Thyroid gland (tissue), 4 donors: ENCODE data around the gene PSEN2. TPM values are rescaled to one million over a fixed set of nuclear protein-coding genes. Genes with fewer than 3 reads are reported as not detected.

Experiments used
- DNase-seq, 2 donors: peaks; one replicate each; pipeline ENCODE4 v3.0.0-alpha.2; 2019
- H3K27ac ChIP-seq, 3 donors: fragments of 200-600 bp; sonication (generic); 1 replicate in 2 of 3; 2 replicates in 1 of 3; pipeline ENCODE4 v1.5.1; 2016 to 2019; ENCODE audit warnings: mild to moderate bottlenecking in 1 of 3, moderate library complexity in 1 of 3
- H3K27me3 ChIP-seq: fragments of 200-600 bp; sonication (generic); one replicate; pipeline ENCODE4 v1.5.1; 2019
- H3K36me3 ChIP-seq, 2 donors: fragments of 200-600 bp; sonication (generic); one replicate each; pipeline ENCODE4 v1.5.1; 2016 to 2019
- H3K4me1 ChIP-seq, 2 donors: fragments of 200-600 bp; sonication (generic); one replicate each; pipeline ENCODE4 v1.5.1; 2017 to 2019
- H3K4me3 ChIP-seq, 3 donors: fragments of 200-600 bp; sonication (generic); replicated peaks in 1 of 3; 1 replicate in 2 of 3; 2 replicates in 1 of 3; pipeline ENCODE4 v1.5.1; 2016; ENCODE audit warnings: mild to moderate bottlenecking in 1 of 3
- H3K9me3 ChIP-seq: fragments of 200-600 bp; sonication (generic); one replicate; pipeline ENCODE4 v1.5.1; 2017
- POLR2A ChIP-seq, 2 donors: fragments of 450-650 bp; IDR thresholded peaks; one replicate each; pipeline ENCODE4 v1.6.1; 2017; ENCODE audit warnings: antibody characterized with exemption in 2 of 2, mild to moderate bottlenecking in 2 of 2, moderate library complexity in 1 of 2
- WGBS, 2 donors: methylation state at CpG; one replicate each; pipeline ENCODE4 v1.1.5; 2017; 5-methylcytosine and 5-hydroxymethylcytosine counted together
- intact Hi-C: fragments of 100-400 bp; cut with DNase I; formaldehyde crosslinking; loops from one replicate; pipeline ENCODE4 v1.15.1; 2023
- total RNA-seq, 4 donors: library from RNA; depleted of rRNA; stranded (reverse); fragments of >200 nt; gene quantifications; one replicate each; pipeline ENCODE4 v1.2.3, GENCODE V29; 2016
- TF ChIP-seq, protein P1 (sequence below), 6 experiments: fragments of 200-600 bp in 3 of 6; fragments of 450-650 bp in 3 of 6; sonication (generic) in 3 of 6; IDR thresholded peaks; one replicate each; pipeline ENCODE4 v1.5.1; 2016 to 2019; ENCODE audit warnings: antibody characterized with exemption in 6 of 6, mild to moderate bottlenecking in 2 of 6, inconsistent platforms in 1 of 6, moderate library complexity in 1 of 6

Gene PSEN2
- total RNA-seq, 4 donors from 2014 or later, result 22.0 to 31.0 (median 24.6) TPM

DNA sequence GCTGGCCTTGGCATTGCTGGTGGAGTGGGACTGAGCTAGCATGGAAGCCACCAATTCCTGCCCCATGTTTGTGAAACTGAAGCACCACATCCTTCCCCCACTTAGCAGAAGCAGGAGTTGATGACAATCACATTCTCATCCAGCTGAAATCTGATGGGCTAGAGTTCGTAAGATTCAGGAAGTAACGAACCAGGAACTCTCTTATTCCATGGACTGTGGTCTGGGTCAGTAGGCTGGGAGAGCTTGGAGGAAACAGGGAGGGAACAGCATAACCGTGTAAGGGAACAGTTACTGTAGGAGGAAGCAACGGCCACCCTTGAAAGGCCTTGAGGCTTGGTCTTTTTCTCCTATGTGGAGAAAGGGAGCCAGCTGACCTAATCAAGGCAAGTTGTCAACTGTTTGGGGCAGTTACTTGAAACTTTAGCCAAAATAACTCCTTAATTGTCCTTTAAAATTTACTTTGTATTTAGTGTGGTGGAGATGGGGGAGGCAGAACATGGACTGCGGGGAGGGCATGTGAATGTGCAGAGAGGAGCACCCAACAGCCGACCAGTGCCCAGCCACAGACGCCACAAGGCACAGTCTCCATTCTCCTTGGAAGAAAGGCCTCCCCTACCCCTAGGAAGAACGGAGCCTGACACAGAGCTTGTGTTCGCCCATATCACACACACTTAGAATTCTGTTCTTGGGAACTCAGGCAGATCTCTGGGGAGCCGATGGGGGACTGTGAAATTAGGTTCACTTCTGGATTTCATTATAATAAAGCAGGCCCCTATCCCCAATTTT is 67.7 kb downstream of the PSEN2 start:
- no peaks in the 10 kb centered on the region for H3K36me3 ChIP-seq
- WGBS, 2 donors, result 92% methylated on average over 10 of the region's 10 CpGs
- H3K4me3 ChIP-seq, result no peak overlapping the region
- H3K9me3 ChIP-seq, result no peaks in the 10 kb centered on the region
- intact Hi-C loops, result loop anchor here (5.0 kb wide), 1 partner anchor 61 kb away; no protein-coding TSS in a partner anchor
- peak overlapping the region; percentile 95 to 98 (median 96) for H3K27ac ChIP-seq
- H3K4me1 ChIP-seq, result peaks cover 13 to 25% of the 10 kb centered on the region in 2 donors
- no peak for DNase-seq
- no peak for TF ChIP-seq POLR2A (IDR thresholded peaks at IDR 0.05)
- TF ChIP-seq, protein P1, sequence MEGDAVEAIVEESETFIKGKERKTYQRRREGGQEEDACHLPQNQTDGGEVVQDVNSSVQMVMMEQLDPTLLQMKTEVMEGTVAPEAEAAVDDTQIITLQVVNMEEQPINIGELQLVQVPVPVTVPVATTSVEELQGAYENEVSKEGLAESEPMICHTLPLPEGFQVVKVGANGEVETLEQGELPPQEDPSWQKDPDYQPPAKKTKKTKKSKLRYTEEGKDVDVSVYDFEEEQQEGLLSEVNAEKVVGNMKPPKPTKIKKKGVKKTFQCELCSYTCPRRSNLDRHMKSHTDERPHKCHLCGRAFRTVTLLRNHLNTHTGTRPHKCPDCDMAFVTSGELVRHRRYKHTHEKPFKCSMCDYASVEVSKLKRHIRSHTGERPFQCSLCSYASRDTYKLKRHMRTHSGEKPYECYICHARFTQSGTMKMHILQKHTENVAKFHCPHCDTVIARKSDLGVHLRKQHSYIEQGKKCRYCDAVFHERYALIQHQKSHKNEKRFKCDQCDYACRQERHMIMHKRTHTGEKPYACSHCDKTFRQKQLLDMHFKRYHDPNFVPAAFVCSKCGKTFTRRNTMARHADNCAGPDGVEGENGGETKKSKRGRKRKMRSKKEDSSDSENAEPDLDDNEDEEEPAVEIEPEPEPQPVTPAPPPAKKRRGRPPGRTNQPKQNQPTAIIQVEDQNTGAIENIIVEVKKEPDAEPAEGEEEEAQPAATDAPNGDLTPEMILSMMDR (IDR thresholded peaks at IDR 0.05), result no peak
- H3K27me3 ChIP-seq, result no peaks in the 10 kb centered on the region

DNA sequence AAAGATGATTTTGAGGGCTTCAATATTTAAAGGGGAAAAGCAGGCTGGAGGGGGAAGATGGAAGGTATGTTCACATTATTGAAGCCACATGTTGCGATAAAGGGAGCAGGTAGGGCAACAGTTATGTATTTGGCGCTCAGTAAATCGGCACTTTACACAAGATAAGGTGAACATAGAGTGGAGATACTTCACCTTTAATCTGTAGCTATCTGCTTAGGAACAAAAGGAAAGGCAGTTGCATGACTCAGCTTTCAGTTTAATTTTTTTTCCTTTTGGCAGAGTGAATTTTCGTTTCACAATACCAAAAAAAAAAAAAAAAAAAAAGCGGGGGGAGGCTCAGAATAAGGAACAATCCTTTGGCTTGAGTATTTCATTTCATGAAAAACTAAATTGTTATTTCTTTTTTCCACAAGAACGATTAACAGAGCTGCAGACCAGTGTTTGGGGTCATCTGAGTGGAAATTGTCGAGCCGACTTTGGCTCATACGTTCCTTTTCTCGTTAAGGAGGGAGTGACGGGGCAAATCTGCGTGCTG is 68.6 kb downstream of the PSEN2 start:
- Histone ChIP-seq H3K9me3 (no peaks in the 10 kb centered on the region), H3K4me3 (peak overlapping the region in 2 of 3 donors; percentile 59 to 62), H3K4me1 (peaks cover 13 to 28% of the 10 kb centered on the region in 2 donors), H3K27me3 (no peaks in the 10 kb centered on the region), H3K27ac (peak overlapping the region; percentile 95 to 98 (median 96)), H3K36me3 (no peaks in the 10 kb centered on the region)
- TF ChIP-seq, protein P1 (IDR thresholded peaks at IDR 0.05), result no peak
- no peak for TF ChIP-seq POLR2A (IDR thresholded peaks at IDR 0.05)
- WGBS, 2 donors, result 14 to 15% methylated on average over 12 of the region's 12 CpGs
- intact Hi-C loops, result loop anchor here (5.0 kb wide), 1 partner anchor 62 kb away; no protein-coding TSS in a partner anchor
- DNase-seq, result no peak

DNA sequence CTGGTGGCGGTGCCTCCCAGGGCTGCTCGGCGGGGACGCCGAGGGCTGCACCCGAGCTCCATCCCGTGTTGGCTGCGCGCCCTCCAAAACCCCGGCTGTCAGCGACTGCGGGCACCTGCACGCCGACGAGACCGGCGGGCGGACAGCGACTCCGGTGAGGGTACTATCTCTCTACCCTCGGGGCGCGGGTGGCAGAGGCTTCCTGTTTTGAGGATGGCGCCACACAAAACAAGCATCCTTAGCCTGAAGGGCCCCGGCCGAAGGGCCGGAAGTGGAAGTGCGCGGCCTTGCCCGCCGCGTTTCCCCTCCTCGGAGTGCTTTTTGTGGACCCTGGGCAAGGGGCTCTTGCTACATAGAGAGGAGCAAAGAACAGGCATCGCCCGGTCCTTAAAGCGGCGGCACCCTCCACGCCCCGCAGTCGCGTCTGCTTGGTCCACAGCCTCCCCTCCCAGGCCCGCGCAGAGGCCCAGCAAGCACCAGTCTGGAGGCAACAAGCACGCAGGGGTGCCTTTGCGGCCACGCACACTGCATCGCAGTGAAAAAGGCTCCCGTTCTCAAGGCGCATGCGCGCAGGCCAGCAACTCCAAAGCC is 69.1 kb downstream of the PSEN2 start:
- intact Hi-C loops, result loop anchor here (5.0 kb wide), 1 partner anchor 62 kb away; no protein-coding TSS in a partner anchor
- Histone ChIP-seq H3K4me1 (peaks cover 13 to 33% of the 10 kb centered on the region in 2 donors), H3K27me3 (no peaks in the 10 kb centered on the region), H3K27ac (peak overlapping the region; percentile 95 to 98 (median 96)), H3K9me3 (no peaks in the 10 kb centered on the region), H3K36me3 (no peaks in the 10 kb centered on the region), H3K4me3 (peak overlapping the region in 2 of 3 donors; percentile 59 to 62)
- 0 to 1% methylated on average over 17 to 21 of the region's 51 CpGs for WGBS, 2 donors
- TF ChIP-seq, protein P1 (IDR thresholded peaks at IDR 0.05), result no peak
- peak; percentile 96 to 98 for TF ChIP-seq POLR2A (IDR thresholded peaks at IDR 0.05)
- DNase-seq, result peak; percentile 66 to 69

DNA sequence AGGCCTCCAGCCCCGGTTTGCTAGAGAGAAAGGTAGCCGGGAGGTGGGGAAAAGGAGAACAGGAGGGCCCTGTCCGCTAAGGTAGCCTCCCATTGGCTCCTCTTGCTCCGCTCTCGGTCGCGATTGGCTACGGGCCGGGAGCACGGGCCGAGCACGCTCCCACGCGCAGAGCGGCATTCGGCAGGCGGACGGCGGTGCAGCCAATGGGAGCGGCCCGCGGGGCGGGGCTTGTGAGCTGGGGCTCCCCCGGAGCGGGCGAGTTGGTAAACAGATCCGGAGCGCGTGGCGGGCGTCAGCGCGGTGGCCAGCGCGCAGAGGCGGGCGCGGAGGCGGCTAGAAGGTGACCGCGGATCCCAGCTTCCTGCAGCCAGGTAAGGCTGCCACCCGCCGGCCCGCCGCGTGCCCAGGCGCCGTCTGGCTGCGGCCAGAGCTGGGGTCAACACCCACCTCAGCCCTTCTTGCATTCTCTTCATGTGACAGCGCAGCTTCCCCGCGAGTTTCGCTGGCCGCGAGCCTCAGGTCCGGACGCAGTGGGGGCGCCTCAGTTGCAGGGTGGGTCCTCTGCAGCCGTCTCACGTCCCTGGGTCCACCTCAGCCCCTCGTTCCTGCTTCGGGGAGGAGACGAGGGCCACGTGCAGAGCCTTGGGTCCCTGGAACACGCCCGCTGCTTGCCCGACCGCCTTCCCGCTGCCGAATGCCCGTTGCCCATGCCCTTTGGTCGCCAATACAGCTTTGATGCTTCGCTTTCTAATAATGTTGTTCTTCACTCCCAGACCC is 69.8 kb downstream of the PSEN2 start, which contains the start of gene COQ8A:
TSS of gene COQ8A (plus strand) at position 266 of the 777 bp plus-strand sequence. CDS start 21,092 bp downstream, outside the sequence.
- Histone ChIP-seq H3K4me1 (peaks cover 18 to 40% of the 10 kb centered on the region in 2 donors), H3K9me3 (no peaks in the 10 kb centered on the region), H3K4me3 (peak within 1 kb of the TSS; percentile 42 to 69 (median 59)), H3K27me3 (no peaks in the 10 kb centered on the region), H3K27ac (peak within 1 kb of the TSS; percentile 95 to 98 (median 96)), H3K36me3 (no peaks in the 10 kb centered on the region)
- WGBS, 2 donors, result 1% methylated on average over 14 to 15 of the region's 73 CpGs
- peak; percentile 99 to 100 for DNase-seq
- intact Hi-C loops, result no loop called here
- TF ChIP-seq, protein P1 (IDR thresholded peaks at IDR 0.05), result no peak
- TF ChIP-seq POLR2A (IDR thresholded peaks at IDR 0.05), result peak in 1 of 2 donors; percentile 73
